Ovary (tissue), 9 donors: Measurements from ENCODE around the gene PGAP6. TPM values are rescaled to one million over a fixed set of nuclear protein-coding genes. Genes with fewer than 3 reads are reported as not detected.
"Not testable (repeated sequence)": the region's sequence is repeated elsewhere in the genome, so short reads cannot be mapped to it uniquely, and the experiment has no call there.

Source experiments
- DNase-seq, 5 donors: peaks; one replicate each; pipeline ENCODE4 v3.0.0-alpha.2; 2019 to 2020
- H3K27ac ChIP-seq, 2 donors: fragments of 200-600 bp; one replicate each; pipeline versions ENCODE4 v1.5.1 to v1.8.0; 2019 to 2022
- H3K27me3 ChIP-seq: fragments of 200-600 bp; one replicate; pipeline ENCODE4 v1.8.0; 2022
- H3K36me3 ChIP-seq: fragments of 200-600 bp; sonication (generic); one replicate; pipeline ENCODE4 v1.5.1; 2019
- H3K4me1 ChIP-seq: one replicate; pipeline ENCODE4 v1.8.1; 2013; ENCODE audit warnings: mild to moderate bottlenecking, moderate library complexity; ENCODE audit not compliant: insufficient read depth
- H3K4me3 ChIP-seq: fragments of 200-600 bp; sonication (generic); one replicate; pipeline ENCODE4 v1.5.1; 2017
- H3K9me3 ChIP-seq, 2 donors: fragments of 200-600 bp in 1 of 2; sonication (generic) in 1 of 2; one replicate each; pipeline versions ENCODE4 v1.5.1 to v1.8.1; 2013 to 2019; ENCODE audit warnings: mild to moderate bottlenecking in 1 of 2, moderate library complexity in 1 of 2
- CTCF ChIP-seq, 3 donors: fragments of 450-650 bp in 2 of 3; fragments of 200-600 bp in 1 of 3; IDR thresholded peaks; one replicate each; pipeline versions ENCODE4 v1.5.1 to v1.8.0; 2016 to 2022; ENCODE audit warnings: antibody characterized with exemption in 3 of 3, mild to moderate bottlenecking in 1 of 3
- EP300 ChIP-seq: sonication (generic); formaldehyde crosslinking; IDR thresholded peaks from one replicate; pipeline ENCODE4 v1.6.1; 2017; ENCODE audit warnings: antibody characterized with exemption
- POLR2A ChIP-seq: fragments of 450-650 bp; IDR thresholded peaks from one replicate; pipeline ENCODE4 v1.6.1; 2017; ENCODE audit warnings: antibody characterized with exemption, mild to moderate bottlenecking, moderate library complexity
- WGBS, 3 donors: extraction: QIAGEN DNeasy Blood & Tissue Kit in 1 of 3; methylation state at CpG; one replicate each; pipeline versions ENCODE4 v1.1.5 to v1.1.7; 2013 to 2017; 5-methylcytosine and 5-hydroxymethylcytosine counted together
- intact Hi-C, 4 donors: fragments of 100-400 bp; cut with DNase I; formaldehyde crosslinking; loops; one replicate each; pipeline versions ENCODE4 v1.11.0 to v1.15.1; 2022 to 2023
- polyA plus RNA-seq, 2 donors: library from polyadenylated mRNA; stranded (reverse); fragments of 200-250 nt in 1 of 2; fragments of 350-450 nt in 1 of 2; fragmentation: Illumina TruSeq in 1 of 2; extraction: RNeasy Lipid Tissue Mini Kit (QIAGEN cat#74804) in 1 of 2; gene quantifications; one replicate each; pipeline ENCODE4 v1.2.3, GENCODE V29; 2013 to 2014
- total RNA-seq, 7 donors: library from RNA; depleted of rRNA in 2 of 7; stranded (reverse); fragments of >200 nt in 2 of 7; fragmentation: NEBNext Ultra II Directional in 3 of 7; extraction: Animal tissue kit (Norgen Biotek cat#: 25700) in 3 of 7; gene quantifications; one replicate each; pipeline versions ENCODE4 v1.1.0 to v1.2.4, GENCODE V29; 2016 to 2023
- donor health status: DM: no; HTN: no; CAD: no; lungs with moderate emphysema.
- donor health status: DM: no; HTN: no; CAD: no.
- donor health status: Bipolar disorder and iron deficiency.
- donor health status: DM: yes; HTN: yes; CAD: no.
- donor health status: DM: no; HTN: no; CAD: no.
- donor health status: DM: yes; HTN: yes; CAD: no.

PGAP6 gene
- total and polyA plus RNA-seq, 9 donors, result 13.0 to 39.8 (median 19.4) TPM

- Histone ChIP-seq H3K9me3 (no peaks in the 10 kb centered on the region), H3K27ac (no peak overlapping the region), H3K27me3 (no peaks in the 10 kb centered on the region), H3K4me3 (no peak overlapping the region), H3K4me1 (peaks cover 4% of the 10 kb centered on the region), H3K36me3 (no peaks in the 10 kb centered on the region)
- DNase-seq, result peak in 1 of 5 donors; percentile 36
- no peak for TF ChIP-seq CTCF (IDR thresholded peaks at IDR 0.05)
- no peak for TF ChIP-seq POLR2A
- TF ChIP-seq EP300, result no peak
- intact Hi-C loops, result no loop called here
- WGBS, 3 donors, result 78 to 85% (median 79%) methylated on average over 16 of the region's 16 CpGs
These were observed 2.4 kb downstream of the PGAP6 start for GRCh38 chr16:379183-379960.

GRCh38 chr16:378821-379182 is 3.0 kb downstream of the PGAP6 start:
- DNase-seq, result peak in 1 of 5 donors; percentile 39
- H3K9me3 ChIP-seq, result no peaks in the 10 kb centered on the region
- H3K4me1 ChIP-seq, result peaks cover 4% of the 10 kb centered on the region
- TF ChIP-seq POLR2A, result no peak
- no peak for TF ChIP-seq CTCF (IDR thresholded peaks at IDR 0.05)
- TF ChIP-seq EP300, result no peak
- no peak overlapping the region for H3K27ac ChIP-seq
- no peaks in the 10 kb centered on the region for H3K36me3 ChIP-seq
- H3K4me3 ChIP-seq, result no peak overlapping the region
- 63 to 69% (median 67%) methylated on average over 11 to 14 of the region's 14 CpGs for WGBS, 3 donors
- intact Hi-C loops, result no loop called here
- no peaks in the 10 kb centered on the region for H3K27me3 ChIP-seq

- H3K27ac ChIP-seq, intact Hi-C loops, H3K36me3 ChIP-seq, DNase-seq, H3K4me1 ChIP-seq, H3K4me3 ChIP-seq, H3K27me3 ChIP-seq, H3K9me3 ChIP-seq: not testable (repeated sequence)
- WGBS, 3 donors, result 82 to 89% (median 85%) methylated on average over 30 to 36 of the region's 36 CpGs
These were observed 3.5 kb downstream of the PGAP6 start for GRCh38 chr16:378113-378820.

- 82 to 84% (median 84%) methylated on average over 39 to 42 of the region's 42 CpGs for WGBS, 3 donors
- Histone ChIP-seq H3K36me3 (no peaks in the 10 kb centered on the region), H3K9me3 (no peaks in the 10 kb centered on the region), H3K4me3 (no peak overlapping the region), H3K27ac (no peak overlapping the region), H3K4me1 (peaks cover 4% of the 10 kb centered on the region), H3K27me3 (no peaks in the 10 kb centered on the region)
- intact Hi-C loops, result no loop called here
- TF ChIP-seq POLR2A (no peak), CTCF (IDR thresholded peaks at IDR 0.05) (no peak), EP300 (no peak)
- DNase-seq, result peak in 1 of 5 donors; percentile 31
These were observed 4.3 kb downstream of the PGAP6 start for GRCh38 chr16:377419-377951.
